WTC11 (cell line): ENCODE results near the gene EHMT1. TPM values are rescaled to one million over a fixed set of nuclear protein-coding genes. Genes with fewer than 3 reads are reported as not detected.

Experiments
- ATAC-seq: fragments of 200-7000 bp; cut with Tn5 transposase; 2 replicates; pipeline ENCODE4 v1.10.0; 2021; ENCODE audit warnings: mild to moderate bottlenecking, moderate library complexity
- CTCF ChIA-PET: fragments of 300-600 bp; sonication (Branson Sonifier 250); formaldehyde crosslinking; loops from one replicate; lab custom pipeline; 2021; ENCODE audit warnings: antibody characterized with exemption; lab: Charles Lee
- POLR2A ChIA-PET: fragments of 350-600 bp; sonication (Branson Sonifier 250); formaldehyde crosslinking; loops from one replicate; lab custom pipeline; 2021; ENCODE audit warnings: antibody characterized with exemption; lab: Charles Lee
- DNase-seq: peaks from one replicate; pipeline ENCODE4 v3.0.0; 2021; ENCODE audit warnings: low spot score
- H3K27ac Mint-ChIP-seq: 2 replicates; pipeline ENCODE4 v1.8.0; 2021; ENCODE audit warnings: mixed read lengths
- H3K27me3 Mint-ChIP-seq: 2 replicates; pipeline ENCODE4 v1.8.0; 2021; ENCODE audit warnings: low read depth, mild to moderate bottlenecking, moderate library complexity, mixed read lengths
- H3K36me3 Mint-ChIP-seq: 2 replicates; pipeline ENCODE4 v1.8.0; 2021; ENCODE audit warnings: mixed read lengths
- H3K4me1 Mint-ChIP-seq: 2 replicates; pipeline ENCODE4 v1.8.0; 2022; ENCODE audit warnings: mixed read lengths
- H3K4me3 Mint-ChIP-seq: 2 replicates; pipeline ENCODE4 v1.8.0; 2021; ENCODE audit warnings: mild to moderate bottlenecking, moderate library complexity, mixed read lengths
- H3K9me3 Mint-ChIP-seq: 2 replicates; pipeline ENCODE4 v1.8.0; 2021; ENCODE audit warnings: mixed read lengths
- FOXJ3 ChIP-seq: sonication (generic); formaldehyde crosslinking; IDR thresholded peaks from 2 replicates; pipeline ENCODE4 v1.9.0; 2021; ENCODE audit warnings: missing genetic modification reagents, mild to moderate bottlenecking, borderline replicate concordance
- FOXP1 ChIP-seq: sonication (generic); formaldehyde crosslinking; IDR thresholded peaks from 2 replicates; pipeline ENCODE4 v1.8.0; 2022; ENCODE audit warnings: missing genetic modification reagents, mild to moderate bottlenecking, moderate library complexity, borderline replicate concordance
- GABPB1 ChIP-seq: sonication (generic); formaldehyde crosslinking; IDR thresholded peaks from 2 replicates; pipeline ENCODE4 v1.8.1; 2023; ENCODE audit warnings: mild to moderate bottlenecking, missing genetic modification reagents
- IRF2 ChIP-seq: sonication (generic); formaldehyde crosslinking; IDR thresholded peaks from 2 replicates; pipeline ENCODE4 v1.8.0; 2022; ENCODE audit warnings: low read depth, missing genetic modification reagents, borderline replicate concordance
- JAZF1 ChIP-seq: fragments of 250-450 bp; sonication (Bioruptor Pico); IDR thresholded peaks from 2 replicates; pipeline ENCODE4 v1.9.0; 2021; ENCODE audit warnings: moderate library complexity, mild to moderate bottlenecking, inconsistent platforms
- JUN ChIP-seq: sonication (generic); formaldehyde crosslinking; IDR thresholded peaks from 2 replicates; pipeline ENCODE4 v1.8.0; 2023; ENCODE audit warnings: mild to moderate bottlenecking, missing genetic modification reagents
- KAT7 ChIP-seq: sonication (generic); formaldehyde crosslinking; IDR thresholded peaks from 2 replicates; pipeline ENCODE4 v1.8.1; 2023; ENCODE audit warnings: missing genetic modification reagents, mild to moderate bottlenecking, borderline replicate concordance
- RELA ChIP-seq: sonication (generic); formaldehyde crosslinking; IDR thresholded peaks from 2 replicates; pipeline ENCODE4 v1.8.1; 2022; ENCODE audit warnings: missing genetic modification reagents, mild to moderate bottlenecking, borderline replicate concordance
- SMAD3 ChIP-seq: sonication (generic); formaldehyde crosslinking; IDR thresholded peaks from 2 replicates; pipeline ENCODE4 v1.8.0; 2022; ENCODE audit warnings: missing genetic modification reagents, mild to moderate bottlenecking, borderline replicate concordance
- SMAD4 ChIP-seq: sonication (generic); formaldehyde crosslinking; IDR thresholded peaks from 2 replicates; pipeline ENCODE4 v1.8.0; 2022; ENCODE audit warnings: mild to moderate bottlenecking, missing genetic modification reagents
- TEAD4 ChIP-seq: sonication (generic); formaldehyde crosslinking; IDR thresholded peaks from 2 replicates; pipeline ENCODE4 v1.8.0; 2022; ENCODE audit warnings: mild to moderate bottlenecking, missing genetic modification reagents
- ZNF512 ChIP-seq: sonication (generic); formaldehyde crosslinking; IDR thresholded peaks from 2 replicates; pipeline ENCODE4 v1.8.1; 2022; ENCODE audit warnings: missing genetic modification reagents, borderline replicate concordance
- ZSCAN18 ChIP-seq: fragments of 250-450 bp; sonication (Bioruptor Pico); IDR thresholded peaks from 2 replicates; pipeline ENCODE4 v2.1.2; 2022; ENCODE audit warnings: mild to moderate bottlenecking, moderate library complexity
- total RNA-seq: library from RNA; stranded (reverse); gene quantifications from 3 replicates; pipeline ENCODE4 v1.2.3, GENCODE V29; 2021
- TF ChIP-seq, protein P1 (sequence below): sonication (generic); formaldehyde crosslinking; IDR thresholded peaks from 2 replicates; pipeline ENCODE4 v1.8.0; 2023; ENCODE audit warnings: missing genetic modification reagents
- TF ChIP-seq, protein P2 (sequence below): sonication (generic); formaldehyde crosslinking; conservative IDR thresholded peaks from 2 replicates; pipeline ENCODE4 v1.8.1; 2023; ENCODE audit warnings: mild to moderate bottlenecking, low read depth, missing genetic modification reagents, moderate library complexity
- TF ChIP-seq, protein P3 (sequence below): sonication (generic); formaldehyde crosslinking; IDR thresholded peaks from 2 replicates; pipeline ENCODE4 v1.8.1; 2023; ENCODE audit warnings: mild to moderate bottlenecking, moderate library complexity, missing genetic modification reagents
- TF ChIP-seq, protein P4 (sequence below): sonication (generic); formaldehyde crosslinking; IDR thresholded peaks from 2 replicates; pipeline ENCODE4 v1.8.0; 2022; ENCODE audit warnings: mild to moderate bottlenecking, missing genetic modification reagents

EHMT1 gene
- total RNA-seq, 1 experiment from 2014 or later = 170 TPM

DNA sequence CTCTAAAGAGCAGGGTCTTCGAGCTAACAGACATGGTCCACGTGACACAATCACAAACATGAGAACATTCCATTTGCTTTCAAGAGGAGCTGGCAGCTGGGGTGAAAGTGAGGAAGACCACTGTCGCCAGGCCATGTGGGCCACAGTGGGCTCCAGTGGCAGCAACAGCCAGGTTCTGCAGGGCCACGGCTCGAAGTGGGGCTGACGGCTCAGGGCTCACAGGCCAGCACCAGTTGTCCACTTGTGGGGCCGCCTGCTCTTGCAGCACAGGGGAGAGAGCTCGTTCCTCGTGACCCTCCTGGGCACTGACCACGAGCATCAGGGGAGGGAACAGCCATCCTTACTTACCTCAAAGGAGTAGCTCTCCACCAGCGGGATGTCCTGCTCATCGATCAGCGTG, 30.5 kb upstream of the EHMT1 start (continued):
- TF ChIP-seq IRF2 (no peak), ZSCAN18 (no peak), GABPB1 (CRISPR knock-in tag) (no peak)

- CTCF ChIA-PET = interaction anchor here (2.3 kb wide), 1 partner anchor 10 kb away, joined by 8 read pairs; the partner anchor contains the start of gene DPH7
- POLR2A ChIA-PET = interaction anchor here (1.9 kb wide), 1 partner anchor 9 kb away, joined by 7 read pairs; no protein-coding TSS in a partner anchor
- TF ChIP-seq FOXP1 (CRISPR knock-in tag) = no peak
- TF ChIP-seq, protein P1, sequence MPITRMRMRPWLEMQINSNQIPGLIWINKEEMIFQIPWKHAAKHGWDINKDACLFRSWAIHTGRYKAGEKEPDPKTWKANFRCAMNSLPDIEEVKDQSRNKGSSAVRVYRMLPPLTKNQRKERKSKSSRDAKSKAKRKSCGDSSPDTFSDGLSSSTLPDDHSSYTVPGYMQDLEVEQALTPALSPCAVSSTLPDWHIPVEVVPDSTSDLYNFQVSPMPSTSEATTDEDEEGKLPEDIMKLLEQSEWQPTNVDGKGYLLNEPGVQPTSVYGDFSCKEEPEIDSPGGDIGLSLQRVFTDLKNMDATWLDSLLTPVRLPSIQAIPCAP (CRISPR knock-in tag) = no peak
- TF ChIP-seq, protein P2, sequence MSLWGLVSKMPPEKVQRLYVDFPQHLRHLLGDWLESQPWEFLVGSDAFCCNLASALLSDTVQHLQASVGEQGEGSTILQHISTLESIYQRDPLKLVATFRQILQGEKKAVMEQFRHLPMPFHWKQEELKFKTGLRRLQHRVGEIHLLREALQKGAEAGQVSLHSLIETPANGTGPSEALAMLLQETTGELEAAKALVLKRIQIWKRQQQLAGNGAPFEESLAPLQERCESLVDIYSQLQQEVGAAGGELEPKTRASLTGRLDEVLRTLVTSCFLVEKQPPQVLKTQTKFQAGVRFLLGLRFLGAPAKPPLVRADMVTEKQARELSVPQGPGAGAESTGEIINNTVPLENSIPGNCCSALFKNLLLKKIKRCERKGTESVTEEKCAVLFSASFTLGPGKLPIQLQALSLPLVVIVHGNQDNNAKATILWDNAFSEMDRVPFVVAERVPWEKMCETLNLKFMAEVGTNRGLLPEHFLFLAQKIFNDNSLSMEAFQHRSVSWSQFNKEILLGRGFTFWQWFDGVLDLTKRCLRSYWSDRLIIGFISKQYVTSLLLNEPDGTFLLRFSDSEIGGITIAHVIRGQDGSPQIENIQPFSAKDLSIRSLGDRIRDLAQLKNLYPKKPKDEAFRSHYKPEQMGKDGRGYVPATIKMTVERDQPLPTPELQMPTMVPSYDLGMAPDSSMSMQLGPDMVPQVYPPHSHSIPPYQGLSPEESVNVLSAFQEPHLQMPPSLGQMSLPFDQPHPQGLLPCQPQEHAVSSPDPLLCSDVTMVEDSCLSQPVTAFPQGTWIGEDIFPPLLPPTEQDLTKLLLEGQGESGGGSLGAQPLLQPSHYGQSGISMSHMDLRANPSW (CRISPR knock-in tag) = no peak
- H3K36me3 Mint-ChIP-seq = peaks cover 28% of the 10 kb centered on the region
- peaks cover 5% of the 10 kb centered on the region; the same call in 1 of the 2 replicates for H3K4me1 Mint-ChIP-seq
- ATAC-seq (no peak), DNase-seq (no peak)
- H3K27me3 Mint-ChIP-seq = peaks cover 8% of the 10 kb centered on the region
- no peak overlapping the region for H3K27ac Mint-ChIP-seq
- peak overlapping the region; percentile 77 for H3K4me3 Mint-ChIP-seq
- H3K9me3 Mint-ChIP-seq = no peaks in the 10 kb centered on the region
These were observed 29.9 kb upstream of the EHMT1 start for GRCh38 chr9:137588891-137589290.

- Mint-ChIP-seq H3K27ac (peak overlapping the region; percentile 27; the same call in 1 of the 2 replicates), H3K27me3 (peaks cover 8% of the 10 kb centered on the region), H3K36me3 (peaks cover 28% of the 10 kb centered on the region), H3K4me3 (peak overlapping the region; percentile 77), H3K4me1 (peaks cover 5% of the 10 kb centered on the region; the same call in 1 of the 2 replicates), H3K9me3 (no peaks in the 10 kb centered on the region)
- peak; percentile 48; the same call in 1 of the 2 replicates for TF ChIP-seq RELA (CRISPR knock-in tag)
- TF ChIP-seq, protein P3, sequence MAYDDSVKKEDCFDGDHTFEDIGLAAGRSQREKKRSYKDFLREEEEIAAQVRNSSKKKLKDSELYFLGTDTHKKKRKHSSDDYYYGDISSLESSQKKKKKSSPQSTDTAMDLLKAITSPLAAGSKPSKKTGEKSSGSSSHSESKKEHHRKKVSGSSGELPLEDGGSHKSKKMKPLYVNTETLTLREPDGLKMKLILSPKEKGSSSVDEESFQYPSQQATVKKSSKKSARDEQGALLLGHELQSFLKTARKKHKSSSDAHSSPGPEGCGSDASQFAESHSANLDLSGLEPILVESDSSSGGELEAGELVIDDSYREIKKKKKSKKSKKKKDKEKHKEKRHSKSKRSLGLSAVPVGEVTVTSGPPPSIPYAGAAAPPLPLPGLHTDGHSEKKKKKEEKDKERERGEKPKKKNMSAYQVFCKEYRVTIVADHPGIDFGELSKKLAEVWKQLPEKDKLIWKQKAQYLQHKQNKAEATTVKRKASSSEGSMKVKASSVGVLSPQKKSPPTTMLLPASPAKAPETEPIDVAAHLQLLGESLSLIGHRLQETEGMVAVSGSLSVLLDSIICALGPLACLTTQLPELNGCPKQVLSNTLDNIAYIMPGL (CRISPR knock-in tag) = 0 out of 2 replicates have a peak, but pooled peaks have one; percentile 37
- no peak for TF ChIP-seq JAZF1 (CRISPR knock-in tag)
- ChIA-PET CTCF (interaction anchor here (1.3 to 3.1 kb wide), 4 partner anchors 9 to 83 kb away, joined by 4 to 51 read pairs (median 7); partner anchors contain the start of gene DPH7), POLR2A (interaction anchor here (1.9 to 2.9 kb wide), 2 partner anchors 10 to 15 kb away, joined by 7 to 15 read pairs; partner anchors contain the start of gene ARRDC1)
- DNase-seq = no peak
- no peak for ATAC-seq
These were observed 29.2 kb upstream of the EHMT1 start for GRCh38 chr9:137589441-137590122.

- H3K4me3 Mint-ChIP-seq = no peak overlapping the region
- no peak for DNase-seq
- POLR2A ChIA-PET = interaction anchor here (1.0 to 2.9 kb wide), 4 partner anchors 8 to 102 kb away, joined by 3 to 15 read pairs (median 4); partner anchors contain the start of genes ARRDC1 and EHMT1
- peaks cover 28% of the 10 kb centered on the region for H3K36me3 Mint-ChIP-seq
- CTCF ChIA-PET = interaction anchor here (0.8 to 3.1 kb wide), 6 partner anchors 9 to 83 kb away, joined by 3 to 51 read pairs (median 6); partner anchors contain the start of genes ARRDC1 and PNPLA7
- no peaks in the 10 kb centered on the region for H3K9me3 Mint-ChIP-seq
- no peak overlapping the region for H3K27ac Mint-ChIP-seq
- peak; percentile 3 for ATAC-seq
- peaks cover 8% of the 10 kb centered on the region for H3K27me3 Mint-ChIP-seq
- peaks cover 5% of the 10 kb centered on the region; the same call in 1 of the 2 replicates for H3K4me1 Mint-ChIP-seq
- TF ChIP-seq FOXJ3 = no peak
- TF ChIP-seq ZNF512 (CRISPR knock-in tag) = no peak
- TF ChIP-seq FOXP1 (CRISPR knock-in tag) = no peak
- TF ChIP-seq SMAD3 (CRISPR knock-in tag) = no peak
- TF ChIP-seq SMAD4 (CRISPR knock-in tag) = no peak
- TF ChIP-seq TEAD4 (CRISPR knock-in tag) = no peak
- TF ChIP-seq, protein P4, sequence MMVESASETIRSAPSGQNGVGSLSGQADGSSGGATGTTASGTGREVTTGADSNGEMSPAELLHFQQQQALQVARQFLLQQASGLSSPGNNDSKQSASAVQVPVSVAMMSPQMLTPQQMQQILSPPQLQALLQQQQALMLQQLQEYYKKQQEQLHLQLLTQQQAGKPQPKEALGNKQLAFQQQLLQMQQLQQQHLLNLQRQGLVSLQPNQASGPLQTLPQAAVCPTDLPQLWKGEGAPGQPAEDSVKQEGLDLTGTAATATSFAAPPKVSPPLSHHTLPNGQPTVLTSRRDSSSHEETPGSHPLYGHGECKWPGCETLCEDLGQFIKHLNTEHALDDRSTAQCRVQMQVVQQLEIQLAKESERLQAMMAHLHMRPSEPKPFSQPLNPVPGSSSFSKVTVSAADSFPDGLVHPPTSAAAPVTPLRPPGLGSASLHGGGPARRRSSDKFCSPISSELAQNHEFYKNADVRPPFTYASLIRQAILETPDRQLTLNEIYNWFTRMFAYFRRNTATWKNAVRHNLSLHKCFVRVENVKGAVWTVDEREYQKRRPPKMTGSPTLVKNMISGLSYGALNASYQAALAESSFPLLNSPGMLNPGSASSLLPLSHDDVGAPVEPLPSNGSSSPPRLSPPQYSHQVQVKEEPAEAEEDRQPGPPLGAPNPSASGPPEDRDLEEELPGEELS (CRISPR knock-in tag) = no peak
- TF ChIP-seq JUN (CRISPR knock-in tag) = no peak
- TF ChIP-seq KAT7 (CRISPR knock-in tag) = no peak
These were observed 28.7 kb upstream of the EHMT1 start for GRCh38 chr9:137590123-137590468.
